Glomerular visceral epithelial cell (primary cell): ENCODE data around the gene LARP4B.
"Not testable (repeated sequence)": the region's sequence is repeated elsewhere in the genome, so short reads cannot be mapped to it uniquely, and the experiment has no call there.

Experiments used
- DNase-seq: peaks from one replicate; pipeline ENCODE4 v3.0.0-alpha.2; 2016; ENCODE audit errors: extremely low spot score

LARP4B gene

DNA sequence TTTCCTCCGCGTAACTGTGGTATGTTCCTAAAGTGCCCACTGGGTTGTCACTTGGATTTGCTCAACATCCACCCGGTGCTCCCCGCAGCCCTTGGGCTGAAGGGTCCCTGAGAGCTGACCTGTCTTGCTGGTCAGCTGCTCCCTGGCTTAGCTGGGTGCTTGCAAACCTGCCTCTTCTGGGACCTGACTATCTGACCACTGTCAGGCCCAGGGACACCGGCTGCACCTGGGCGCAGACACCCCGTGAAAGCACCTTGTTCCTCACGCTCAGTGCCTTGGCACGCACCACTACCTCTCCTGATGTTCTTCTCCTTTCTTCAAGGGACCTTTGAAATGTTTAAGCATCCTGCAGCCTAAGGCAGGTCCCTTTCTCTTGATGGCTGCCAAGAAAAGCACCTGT lies 26.6 kb upstream of the LARP4B start:
- DNase-seq: no peak

DNA sequence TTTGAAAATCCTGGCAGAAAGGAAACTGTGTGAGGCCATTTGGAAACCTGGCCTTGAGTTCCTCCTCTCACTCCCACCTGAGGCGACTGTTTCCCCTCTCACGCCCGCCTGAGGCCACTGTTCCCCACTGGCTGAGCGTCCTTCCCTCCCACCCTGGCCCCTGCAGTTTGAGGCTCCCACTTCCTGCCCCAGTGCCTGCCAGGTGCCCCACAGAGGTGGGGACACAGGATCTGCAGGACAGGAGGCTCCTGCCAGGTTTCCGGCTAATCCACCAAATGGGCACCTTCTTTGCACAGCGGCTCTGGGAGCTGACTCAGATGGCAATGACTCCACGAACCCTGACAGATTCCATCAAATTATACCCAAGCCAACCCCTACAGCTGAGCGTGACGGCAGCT lies 24.3 kb upstream of the LARP4B start:
- no peak for DNase-seq

DNA sequence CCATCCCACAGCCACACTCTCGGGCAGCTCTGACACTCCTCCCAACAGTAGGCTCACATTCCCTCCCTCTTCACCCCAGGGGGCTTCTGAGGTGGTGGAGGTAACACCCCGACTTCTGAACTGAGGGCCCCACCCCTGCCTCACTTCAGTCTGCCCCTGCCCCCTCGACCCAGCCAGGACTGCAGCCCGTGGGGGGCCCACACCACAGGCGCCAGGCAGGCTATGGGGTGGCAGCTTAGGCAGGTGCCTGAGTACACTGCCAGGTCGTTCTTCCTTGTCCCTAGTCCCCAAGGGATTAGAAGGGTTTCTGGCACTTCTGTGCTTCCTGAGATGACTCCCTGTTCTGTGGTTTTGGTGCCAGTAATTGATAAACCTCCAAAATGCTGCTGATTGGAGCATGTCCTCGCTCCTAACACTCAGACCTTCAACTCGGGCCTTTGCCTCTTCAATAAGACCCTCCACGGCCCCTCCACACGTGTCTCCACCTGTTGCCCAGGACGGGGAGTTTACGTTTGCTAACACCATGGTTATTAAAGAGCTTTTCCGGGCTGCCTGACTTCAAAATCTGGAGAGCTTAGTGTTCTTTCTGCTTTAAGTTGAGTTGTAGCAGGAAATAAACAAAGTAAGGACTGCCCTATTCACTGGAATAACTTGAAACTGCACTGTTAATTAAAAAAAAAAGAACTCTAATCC lies 23.8 kb upstream of the LARP4B start:
- DNase-seq: no peak

DNA sequence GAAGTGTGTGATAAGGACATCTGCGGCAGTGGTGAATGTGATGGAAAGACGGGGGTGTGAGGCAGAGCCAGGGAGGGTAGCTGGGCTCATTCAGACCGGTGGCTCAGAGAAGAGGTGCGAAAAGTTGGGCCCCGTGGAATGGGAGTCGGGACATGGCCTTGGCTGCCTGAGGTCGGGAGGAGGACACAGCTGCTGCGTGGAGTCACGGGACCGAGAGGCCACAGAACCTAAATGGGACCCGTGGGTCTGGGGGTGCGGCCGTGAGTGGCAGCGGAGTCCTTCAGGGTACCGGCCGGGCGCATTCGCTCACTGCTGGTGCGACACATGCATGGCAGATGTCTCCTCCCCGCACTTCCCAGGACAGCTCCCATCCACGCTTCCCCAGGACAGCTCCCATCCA lies 22.9 kb upstream of the LARP4B start:
- no peak for DNase-seq

DNA sequence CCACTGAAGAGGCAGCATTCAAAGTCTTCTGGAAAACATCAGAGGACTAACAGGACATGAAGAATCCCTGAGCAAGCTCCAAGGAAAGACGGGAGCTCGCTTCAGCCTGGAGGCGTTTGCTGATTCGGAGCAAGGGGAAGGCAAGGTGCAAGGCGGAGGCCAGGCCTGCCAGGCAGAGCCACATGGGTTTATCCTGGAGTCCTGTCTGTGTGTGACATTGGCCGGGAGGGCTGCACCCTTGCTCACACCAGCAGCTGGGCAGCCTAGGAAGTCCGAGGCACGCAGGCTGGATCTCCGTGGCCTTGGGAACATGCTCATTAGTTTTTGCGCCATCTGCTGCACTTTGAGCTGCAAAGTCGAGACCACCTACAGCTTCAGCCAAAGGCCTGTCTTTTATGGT lies 22.3 kb upstream of the LARP4B start:
- no peak for DNase-seq

DNA sequence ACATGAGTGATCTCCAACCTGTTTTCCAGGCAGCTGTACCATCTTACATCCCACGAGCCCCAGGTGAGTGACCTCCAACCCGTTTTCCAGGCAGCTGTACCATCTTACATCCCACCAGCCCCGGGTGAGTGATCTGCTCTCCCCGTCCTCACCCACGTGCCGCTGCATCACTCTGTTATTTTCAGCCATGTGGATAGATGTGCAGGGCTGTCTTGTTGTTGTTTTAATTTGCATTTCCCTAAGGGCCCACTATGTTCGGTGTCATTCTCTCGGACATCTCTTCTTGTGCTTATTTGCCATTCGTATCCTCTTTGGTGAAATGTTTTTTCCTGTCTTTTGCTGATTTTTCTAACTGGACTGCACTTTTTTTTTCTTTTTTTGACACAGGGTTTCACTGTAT lies 17.9 kb upstream of the LARP4B start:
- DNase-seq: no peak

DNA sequence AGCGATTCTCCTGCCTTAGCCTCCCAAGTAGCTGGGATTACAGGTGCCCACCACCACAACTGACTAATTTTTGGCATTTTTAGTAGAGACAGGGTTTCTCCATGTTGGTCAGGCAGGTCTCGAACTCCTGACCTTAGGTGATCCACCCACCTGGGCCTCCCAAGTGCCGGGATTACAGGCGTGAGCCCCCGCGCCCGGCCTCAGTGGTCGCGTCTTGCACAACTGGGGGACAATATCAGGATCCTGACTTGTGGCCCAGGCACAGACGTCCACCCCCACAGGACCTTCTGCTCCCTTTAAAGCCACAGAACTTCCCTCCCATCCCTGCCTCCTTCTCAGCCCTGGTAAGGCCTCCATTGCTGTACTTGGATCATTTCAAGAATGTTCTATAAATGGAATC lies 16.8 kb upstream of the LARP4B start:
- DNase-seq: no peak

DNA sequence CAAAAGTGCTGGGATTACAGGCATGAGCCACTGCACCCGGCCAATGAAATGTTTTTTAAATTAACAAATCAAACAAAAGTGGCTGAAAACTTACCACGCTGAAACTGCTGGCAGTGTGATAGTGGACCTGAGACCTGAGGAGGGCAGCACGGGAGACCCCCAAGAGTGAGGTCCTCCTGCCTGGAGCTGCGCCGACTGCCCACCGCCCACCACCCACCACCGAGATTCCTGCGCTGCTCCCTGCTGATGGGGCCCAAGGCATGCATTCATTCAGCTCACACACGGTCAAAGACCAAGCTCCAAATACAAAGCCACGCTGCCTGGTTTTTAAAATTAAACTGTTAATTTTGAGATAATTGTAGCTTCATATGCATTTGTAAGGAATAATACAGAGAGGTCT lies 16.4 kb upstream of the LARP4B start:
- no peak for DNase-seq

DNA sequence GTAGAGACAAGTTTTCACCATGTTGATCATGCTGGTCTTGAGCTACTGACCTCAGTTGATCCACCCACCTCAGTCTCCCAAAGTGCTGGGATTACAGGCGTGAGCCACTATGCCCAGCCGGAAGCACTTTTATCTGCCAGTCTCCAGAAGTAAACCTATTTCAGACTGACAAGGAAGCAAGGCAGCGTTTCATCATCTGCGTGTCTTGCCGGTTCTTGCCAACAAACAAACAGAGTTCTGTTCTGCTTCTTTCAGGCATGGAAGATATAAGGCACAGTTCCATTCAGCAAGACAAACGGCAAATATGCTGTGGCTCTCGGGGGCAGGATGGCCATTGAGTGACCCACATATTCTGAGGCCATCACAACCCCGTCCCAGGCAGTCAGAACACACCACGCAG lies 15.5 kb upstream of the LARP4B start:
- no peak for DNase-seq

DNA sequence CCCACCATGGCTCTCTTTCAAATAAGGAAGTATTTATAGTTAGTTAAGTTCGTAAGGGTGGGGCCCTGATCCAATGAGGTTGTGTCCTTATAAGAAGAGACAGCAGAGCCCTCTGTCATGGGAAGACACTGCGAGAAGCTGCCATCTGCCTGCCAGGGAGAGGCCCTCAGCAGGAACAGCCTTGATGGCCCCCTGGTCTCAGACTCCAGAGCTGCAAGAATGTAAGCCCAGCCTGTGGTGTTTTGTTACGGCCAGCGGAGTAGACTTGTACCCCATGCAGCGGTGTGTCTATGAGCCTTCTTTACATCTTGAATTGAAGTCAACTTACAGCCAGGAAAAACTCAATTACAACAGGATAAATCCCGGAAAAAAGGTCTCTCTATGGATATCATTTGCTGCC lies 14.3 kb upstream of the LARP4B start:
- DNase-seq: no peak

DNA sequence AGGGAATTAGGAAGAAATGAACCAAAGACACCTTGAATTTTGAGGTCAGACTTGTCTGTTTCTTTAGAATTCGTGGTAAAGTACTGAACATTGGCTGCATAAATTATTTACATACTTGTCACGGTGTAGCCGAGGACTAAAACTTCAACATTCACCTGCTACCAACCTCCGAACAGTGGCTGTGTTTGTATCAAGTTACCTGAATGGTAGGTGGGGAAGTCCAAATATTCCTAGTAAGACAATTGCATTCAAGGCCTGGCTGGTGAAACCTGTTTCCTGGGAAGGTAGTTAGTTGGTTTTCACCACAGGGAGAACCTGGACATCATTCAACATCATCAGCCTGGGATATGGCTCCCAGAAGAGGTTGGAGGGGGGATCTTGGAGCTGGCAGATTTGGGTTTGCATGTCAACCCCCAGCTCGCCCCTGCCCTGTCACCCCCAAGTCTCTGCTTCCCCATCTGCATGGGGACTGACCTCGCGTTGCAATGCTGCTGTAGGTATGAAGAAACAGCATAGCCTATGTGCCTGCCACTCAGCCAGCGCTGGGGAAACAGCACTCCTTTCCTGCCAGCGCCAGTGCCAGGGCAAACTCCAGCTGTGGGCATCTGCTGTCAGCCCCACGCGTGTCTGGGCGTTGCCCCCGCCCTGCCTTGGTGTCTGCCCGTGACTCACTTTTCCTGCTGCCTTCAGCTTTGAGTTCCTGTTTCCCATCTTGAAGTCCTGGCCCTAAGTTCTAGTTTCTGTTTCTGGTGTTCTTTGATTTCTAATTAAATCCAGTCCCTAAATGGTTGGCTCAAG lies 12.7 kb upstream of the LARP4B start:
- peak; percentile 17 for DNase-seq

DNA sequence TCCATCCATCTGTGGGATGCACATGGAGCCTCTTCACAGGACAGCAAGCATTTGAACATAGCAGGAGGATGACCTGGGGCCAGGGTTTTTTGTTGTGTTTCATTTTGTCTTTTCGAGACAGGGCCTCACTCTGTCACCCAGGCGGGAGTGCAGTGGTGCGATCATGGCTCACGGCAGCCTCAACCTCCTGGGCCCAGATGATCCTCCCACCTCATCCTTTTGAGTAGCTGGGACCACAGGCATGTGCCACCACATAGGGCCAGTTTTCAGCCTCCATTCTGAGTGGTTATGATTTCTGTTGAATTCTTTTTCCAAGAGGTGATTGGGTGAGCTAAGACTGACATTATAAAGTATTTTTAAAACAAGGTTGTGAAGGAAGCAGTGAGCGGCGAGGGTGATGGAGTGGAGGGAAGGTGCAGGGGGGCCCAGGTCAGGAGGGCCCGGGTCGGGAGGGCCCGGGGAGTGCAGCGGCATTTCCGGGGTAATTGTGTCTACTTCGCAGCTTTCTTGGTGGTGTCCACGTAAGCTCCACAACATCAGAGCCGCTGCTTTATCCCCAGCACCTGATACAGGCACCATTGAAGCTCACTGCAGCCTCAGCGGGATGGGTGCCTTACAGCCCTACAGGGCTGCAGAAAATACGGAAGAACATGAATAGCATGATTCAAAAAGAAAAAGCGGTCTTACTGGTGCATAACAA lies 12.0 kb upstream of the LARP4B start:
- DNase-seq: no peak

DNA sequence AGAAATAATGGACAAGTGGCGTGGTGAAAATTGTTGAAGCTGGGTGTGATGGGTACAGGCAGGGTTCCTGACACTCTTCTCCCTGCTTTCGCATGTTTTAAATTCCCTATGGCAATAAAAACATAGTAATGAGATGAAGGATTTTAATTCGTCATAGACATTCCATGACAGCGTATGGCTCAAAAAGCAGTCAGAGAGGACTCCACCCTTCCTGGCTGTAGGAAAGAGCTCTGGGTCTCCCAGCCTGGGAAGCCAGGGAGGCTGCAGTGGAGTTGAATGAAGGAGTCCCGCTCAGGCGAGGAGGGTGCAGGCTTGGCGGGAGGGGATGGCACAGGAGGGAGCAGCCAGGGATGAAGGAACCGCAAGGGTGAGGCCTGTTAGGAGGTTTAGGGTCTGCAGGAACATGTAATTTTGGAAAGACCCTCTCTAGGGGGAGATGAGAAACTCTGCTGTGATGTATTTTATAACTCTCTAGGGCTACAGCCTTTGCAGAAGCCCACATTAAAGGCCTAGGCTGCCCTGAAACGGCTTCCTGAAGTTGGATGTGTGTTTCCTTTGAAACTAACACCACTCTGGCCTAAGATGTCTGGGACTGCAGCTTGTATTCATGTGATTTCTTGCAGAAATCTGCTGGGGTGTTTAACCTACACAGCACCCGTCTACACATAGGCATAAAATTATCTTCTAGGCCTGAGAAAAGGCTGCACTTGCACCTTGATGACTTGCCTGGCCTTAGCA lies 7.6 kb upstream of the LARP4B start:
- DNase-seq: no peak

DNA sequence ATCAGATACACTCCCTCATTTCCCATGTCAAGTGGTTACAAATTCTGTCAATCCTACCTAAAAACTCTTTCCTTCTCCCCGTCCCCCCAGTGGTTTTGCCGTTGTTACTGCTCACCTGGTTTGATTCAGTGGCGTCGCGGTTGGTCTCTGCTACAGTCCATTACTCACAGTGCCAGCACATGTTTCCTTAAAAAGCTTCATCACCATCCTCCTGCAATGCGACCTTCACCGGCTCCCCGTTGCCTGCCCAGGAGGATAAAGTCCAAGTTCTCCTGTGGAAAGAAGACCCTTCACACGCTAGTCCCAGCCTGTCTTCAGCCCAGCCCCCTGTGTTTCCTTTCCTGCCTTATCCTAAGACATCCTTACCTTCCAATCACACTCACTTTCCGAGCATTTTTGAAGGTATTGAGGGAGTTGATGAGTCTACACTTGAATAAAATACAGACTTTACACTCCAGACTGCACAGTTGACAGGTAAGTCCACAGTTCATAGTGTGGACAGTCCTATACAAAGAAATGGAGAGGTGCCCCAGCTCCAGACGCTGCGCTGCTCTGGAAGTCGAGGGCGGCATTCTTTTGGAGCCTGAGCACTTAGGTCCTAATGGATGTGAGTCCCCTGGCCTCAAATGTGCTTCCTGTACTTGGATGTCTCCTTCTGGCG lies 3.4 kb upstream of the LARP4B start:
- DNase-seq: peak; percentile 28

DNA sequence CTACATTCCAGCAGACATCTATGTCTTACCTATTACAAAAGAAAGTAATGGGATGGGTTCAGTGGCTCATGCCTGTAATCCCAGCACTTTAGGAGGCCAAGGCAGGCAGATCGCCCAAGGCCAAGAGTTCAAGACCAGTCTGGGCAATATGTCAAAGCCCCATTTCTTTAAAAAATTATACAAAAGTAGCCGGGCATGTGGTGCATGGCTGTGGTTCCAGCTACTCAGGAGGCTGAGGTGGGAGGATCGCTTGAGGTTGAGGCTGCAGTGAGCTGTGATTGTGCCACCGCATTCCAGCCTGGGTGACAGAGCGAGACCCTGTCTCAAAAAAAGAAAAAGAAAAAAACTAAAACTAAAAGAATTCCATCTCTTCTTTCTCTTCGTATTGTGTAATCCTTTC lies 2.7 kb upstream of the LARP4B start:
- DNase-seq: not testable (repeated sequence)

DNA sequence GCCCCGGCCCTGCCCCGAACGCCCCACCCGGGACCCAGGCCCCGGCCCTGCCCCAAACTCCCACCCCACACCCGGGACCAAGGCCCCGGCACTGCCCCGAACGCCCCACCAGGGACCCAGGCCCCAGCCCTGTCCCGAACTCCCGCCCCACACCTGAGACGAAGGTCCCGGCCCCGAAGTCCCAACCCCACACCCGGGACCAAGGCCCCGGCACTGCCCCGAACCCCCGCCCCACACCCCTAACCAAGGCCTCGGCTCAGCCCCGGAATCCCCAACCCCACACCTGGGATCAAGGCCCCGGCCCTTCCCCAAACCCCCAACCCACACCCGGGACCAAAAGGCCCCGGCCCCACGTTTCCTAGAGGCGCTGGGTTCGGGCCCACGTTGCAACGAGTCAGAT lies 1.1 kb upstream of the LARP4B start:
- no peak for DNase-seq

DNA sequence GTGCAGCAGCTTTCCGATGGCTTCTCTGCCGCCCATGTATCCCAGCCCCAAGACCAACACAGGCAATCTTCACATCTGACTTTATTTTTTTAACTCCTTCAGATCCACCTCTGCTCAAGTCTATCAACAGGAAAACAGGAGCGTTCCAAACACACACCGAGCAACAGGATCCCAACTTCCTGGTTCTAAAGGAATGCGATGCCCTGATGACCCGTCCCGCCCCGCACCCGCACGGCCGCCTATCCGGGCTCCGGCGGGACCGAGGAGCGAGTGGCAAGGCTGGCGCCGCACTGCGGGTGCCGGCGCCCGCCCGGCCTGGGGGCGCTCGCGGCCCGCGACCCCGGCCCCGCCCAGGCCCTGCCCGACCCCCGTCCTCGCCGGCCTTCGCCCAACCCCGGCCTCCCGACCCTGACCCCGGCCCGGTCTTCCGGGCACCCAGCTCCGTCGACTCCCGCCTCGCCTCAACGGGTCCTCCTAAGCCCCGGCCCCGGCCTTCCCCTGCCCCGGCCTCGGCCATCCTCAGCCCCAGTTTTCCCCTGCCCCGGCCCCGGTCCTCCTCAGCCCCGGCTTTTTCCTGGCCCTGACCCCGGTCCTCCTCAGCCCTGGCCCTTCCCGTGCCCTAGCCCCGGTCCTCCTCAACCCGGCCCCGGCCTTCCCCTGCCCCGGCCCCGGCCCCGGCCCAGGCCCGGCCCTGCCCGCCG lies 730 bp downstream of the LARP4B start:
- peak; percentile 64 for DNase-seq

DNA sequence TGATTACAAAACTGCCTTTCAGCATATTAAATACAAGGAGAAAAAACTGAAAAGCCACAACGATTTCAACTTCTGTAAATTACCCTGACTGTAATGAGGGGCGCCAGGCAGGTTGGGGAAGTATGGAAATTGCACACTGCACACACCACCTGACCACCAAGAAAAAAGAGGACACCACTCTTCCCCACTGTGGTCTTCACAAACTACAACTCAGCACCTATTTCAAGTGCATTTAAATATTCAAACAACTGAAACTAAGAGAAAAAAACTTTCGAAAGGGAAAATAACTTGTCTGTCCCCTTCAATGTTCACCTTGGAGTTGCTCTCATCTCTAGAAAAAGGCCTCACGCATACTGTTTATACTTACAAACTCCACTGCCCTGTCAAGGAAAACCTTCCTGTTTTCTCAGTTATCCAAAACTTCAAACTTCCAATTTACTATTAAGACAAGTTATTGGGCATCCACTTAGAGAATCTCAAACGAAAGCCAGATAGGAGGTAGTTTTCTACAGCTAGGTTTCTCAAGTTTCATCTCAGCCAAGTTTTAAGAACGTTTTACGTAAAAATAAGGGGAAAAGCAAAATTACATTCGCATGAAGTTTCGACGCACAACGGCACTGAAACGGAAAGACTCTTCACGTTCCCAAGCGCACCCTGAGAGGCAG lies 1.4 kb downstream of the LARP4B start:
- no peak for DNase-seq

DNA sequence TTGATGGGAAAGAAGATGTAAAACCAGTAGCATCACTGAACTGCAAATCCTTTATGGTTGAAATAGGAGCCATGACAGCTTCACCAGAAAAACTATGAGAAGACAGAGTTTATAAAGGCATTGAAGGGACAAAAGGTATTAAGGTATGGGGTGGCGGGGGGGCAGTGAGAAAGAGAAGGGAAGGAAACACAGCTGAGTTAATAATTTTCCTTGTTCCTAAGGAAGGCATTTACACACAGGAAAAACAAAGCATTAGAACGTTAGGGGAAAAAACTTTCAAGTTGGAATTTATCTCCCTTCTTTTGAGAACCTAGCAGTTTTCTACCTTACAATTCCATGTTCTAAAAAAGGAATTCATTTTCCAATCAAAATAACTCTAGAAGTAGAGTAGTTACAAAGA lies 4.4 kb downstream of the LARP4B start:
- DNase-seq: peak; percentile 34

DNA sequence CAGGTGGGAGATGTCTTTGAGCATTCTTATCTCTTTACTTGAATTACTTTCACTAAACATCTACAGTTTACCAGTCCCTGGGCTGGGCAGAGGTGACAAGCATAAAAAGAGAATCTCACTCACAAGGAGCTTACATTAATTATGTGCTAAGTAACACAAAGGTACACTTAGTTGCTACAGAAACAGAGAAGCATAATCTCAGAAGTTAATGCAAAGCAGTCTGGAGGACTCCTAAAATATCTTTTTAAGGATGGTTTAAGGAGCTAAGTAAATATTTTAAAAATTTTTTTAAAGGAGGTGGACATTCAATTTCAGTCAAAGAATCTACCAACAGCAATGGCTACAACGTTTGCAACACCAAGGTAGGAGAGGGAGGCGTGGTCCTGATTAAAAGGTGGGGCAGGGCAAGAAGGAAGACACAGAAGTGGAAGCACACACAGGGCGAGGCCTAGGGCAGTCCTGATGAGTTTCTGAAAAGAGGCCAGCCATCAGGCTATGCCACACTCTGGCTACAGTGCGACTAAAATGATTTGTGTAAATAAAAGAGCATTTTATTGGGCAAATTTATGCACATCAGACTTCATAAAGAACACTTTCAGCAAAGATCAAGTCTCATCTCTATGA lies 5.3 kb downstream of the LARP4B start:
- DNase-seq: no peak
